ENCODE measurements around the gene DEFB124.

The DEFB124 gene

DNA sequence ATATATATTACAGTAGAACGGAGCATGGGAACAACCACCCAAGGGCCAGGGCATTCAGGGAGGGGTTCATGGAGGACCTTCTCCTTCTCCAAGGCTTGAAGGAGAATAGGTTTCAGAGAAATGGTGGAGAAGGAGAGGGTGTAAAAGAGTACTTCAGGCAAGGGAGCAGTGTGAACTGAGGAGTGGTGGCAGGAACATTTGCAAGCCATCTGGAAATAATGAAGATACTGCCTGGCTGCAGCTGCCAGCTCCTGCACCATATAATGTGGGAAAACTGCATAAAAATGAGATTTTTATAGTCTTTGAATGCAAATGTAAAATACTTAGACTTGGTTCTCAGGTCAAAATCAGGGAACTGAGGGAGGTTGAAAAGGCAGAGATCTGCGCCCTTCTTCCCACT is 59.3 kb downstream of the DEFB124 start:
- DNase-seq = no peak
